HepG2 (cell line): Measurements from ENCODE around the gene ARL3. TPM values are rescaled to one million over a fixed set of nuclear protein-coding genes. Genes with fewer than 3 reads are reported as not detected.

Source experiments
- ATAD3A ChIP-seq: sonication (generic); formaldehyde crosslinking; IDR thresholded peaks from 2 replicates; pipeline ENCODE4 v1.4.0; 2020; ENCODE audit warnings: missing genetic modification reagents
- BCL6 ChIP-seq: IDR thresholded peaks from 2 replicates; pipeline ENCODE4 v1.6.1; 2016; ENCODE audit warnings: missing genetic modification reagents, missing compliant biosample characterization
- DDIT3 ChIP-seq: sonication (generic); formaldehyde crosslinking; IDR thresholded peaks from 2 replicates; pipeline ENCODE4 v1.4.0; 2020; ENCODE audit warnings: mild to moderate bottlenecking, missing genetic modification reagents
- DPF2 ChIP-seq: sonication (generic); formaldehyde crosslinking; IDR thresholded peaks from 2 replicates; pipeline ENCODE4 v1.4.0; 2020; ENCODE audit warnings: mild to moderate bottlenecking, low read depth, missing genetic modification reagents, borderline replicate concordance
- FOSL2 ChIP-seq: sonication (generic); formaldehyde crosslinking; IDR thresholded peaks from 2 replicates; pipeline ENCODE4 v1.4.0; 2020; ENCODE audit warnings: missing genetic modification reagents
- FOXA1 ChIP-seq, 2 experiments: fragments of 450-650 bp in 1 of 2; sonication (generic) in 1 of 2; formaldehyde crosslinking in 1 of 2; IDR thresholded peaks; 2 replicates each; pipeline versions ENCODE4 v1.4.0 to v1.6.1; 2016 to 2020; ENCODE audit warnings: missing genetic modification reagents in 1 of 2
- HMG20A ChIP-seq: IDR thresholded peaks from 2 replicates; pipeline ENCODE4 v1.6.1; 2016; ENCODE audit warnings: borderline replicate concordance
- PHF20 ChIP-seq: sonication (generic); formaldehyde crosslinking; IDR thresholded peaks from 2 replicates; pipeline ENCODE4 v1.5.0; 2020; ENCODE audit warnings: mild to moderate bottlenecking, missing genetic modification reagents
- POGZ ChIP-seq: sonication (generic); formaldehyde crosslinking; IDR thresholded peaks from 2 replicates; pipeline ENCODE4 v1.4.0; 2020; ENCODE audit warnings: mild to moderate bottlenecking, missing genetic modification reagents
- RXRA ChIP-seq: sonication (generic); formaldehyde crosslinking; IDR thresholded peaks from 2 replicates; pipeline ENCODE4 v1.5.1; 2020; ENCODE audit warnings: missing genetic modification reagents
- SP2 ChIP-seq: sonication (generic); formaldehyde crosslinking; IDR thresholded peaks from 2 replicates; pipeline ENCODE4 v1.5.1; 2020; ENCODE audit warnings: mild to moderate bottlenecking, missing genetic modification reagents
- SP4 ChIP-seq: sonication (generic); formaldehyde crosslinking; IDR thresholded peaks from 2 replicates; pipeline ENCODE4 v1.8.1; 2023; ENCODE audit warnings: mild to moderate bottlenecking, missing genetic modification reagents
- TARDBP ChIP-seq: sonication (generic); formaldehyde crosslinking; IDR thresholded peaks from 2 replicates; pipeline ENCODE4 v1.8.0; 2022; ENCODE audit warnings: mild to moderate bottlenecking, missing genetic modification reagents
- ZBTB2 ChIP-seq: sonication (generic); formaldehyde crosslinking; IDR thresholded peaks from 2 replicates; pipeline ENCODE4 v1.8.0; 2022; ENCODE audit warnings: low read depth, missing genetic modification reagents
- ZBTB26 ChIP-seq: IDR thresholded peaks from 2 replicates; pipeline ENCODE4 v1.6.1; 2016; ENCODE audit warnings: missing compliant biosample characterization, missing genetic modification reagents, borderline replicate concordance
- ZFP1 ChIP-seq: IDR thresholded peaks from 2 replicates; pipeline ENCODE4 v1.6.1; 2016
- ZMAT5 ChIP-seq: sonication (generic); formaldehyde crosslinking; IDR thresholded peaks from 2 replicates; pipeline ENCODE4 v1.5.0; 2020; ENCODE audit warnings: mild to moderate bottlenecking, low read depth, missing genetic modification reagents, borderline replicate concordance
- ZNF383 ChIP-seq: sonication (generic); formaldehyde crosslinking; IDR thresholded peaks from 2 replicates; pipeline ENCODE4 v1.4.0; 2020; ENCODE audit warnings: missing genetic modification reagents, mild to moderate bottlenecking, borderline replicate concordance
- ZNF460 ChIP-seq: sonication (generic); formaldehyde crosslinking; IDR thresholded peaks from 2 replicates; pipeline ENCODE4 v1.5.1; 2020; ENCODE audit warnings: missing genetic modification reagents, mild to moderate bottlenecking, borderline replicate concordance
- ZNF577 ChIP-seq: sonication (generic); formaldehyde crosslinking; IDR thresholded peaks from 2 replicates; pipeline ENCODE4 v1.4.0; 2020; ENCODE audit warnings: mild to moderate bottlenecking, low read depth, missing genetic modification reagents, borderline replicate concordance
- ZNF589 ChIP-seq: sonication (generic); formaldehyde crosslinking; conservative IDR thresholded peaks from 2 replicates; pipeline ENCODE4 v1.8.0; 2022; ENCODE audit warnings: mild to moderate bottlenecking, moderate library complexity, missing genetic modification reagents
- ZNF704 ChIP-seq: sonication (generic); formaldehyde crosslinking; IDR thresholded peaks from 2 replicates; pipeline ENCODE4 v1.8.1; 2023; ENCODE audit warnings: mild to moderate bottlenecking, inconsistent platforms, moderate library complexity, missing genetic modification reagents, borderline replicate concordance
- ZNF781 ChIP-seq: sonication (generic); formaldehyde crosslinking; IDR thresholded peaks from 2 replicates; pipeline ENCODE4 v1.5.1; 2020; ENCODE audit warnings: borderline replicate concordance, mild to moderate bottlenecking, missing genetic modification reagents; ENCODE audit errors: not compliant biosample characterization
- ZNF790 ChIP-seq: sonication (generic); formaldehyde crosslinking; IDR thresholded peaks from 2 replicates; pipeline ENCODE4 v1.8.0; 2022; ENCODE audit warnings: missing genetic modification reagents, mild to moderate bottlenecking, borderline replicate concordance
- ZNF800 ChIP-seq: sonication (generic); formaldehyde crosslinking; IDR thresholded peaks from 2 replicates; pipeline ENCODE4 v1.4.0; 2020; ENCODE audit warnings: missing genetic modification reagents
- polyA plus RNA-seq, 8 experiments: library from polyadenylated mRNA; depleted of rRNA in 3 of 8; stranded (reverse) in 7 of 8; unstranded in 1 of 8; fragments of >200 nt; fragmentation: Illumina TruSeq in 4 of 8; extraction: Trizol in 4 of 8; gene quantifications; 2 replicates each; pipeline versions ENCODE4 v1.2.1 to v1.2.3, GENCODE V29; 2011 to 2016; ENCODE audit warnings: low read depth in 4 of 8, missing spikeins in 1 of 8, mixed read lengths in 1 of 8; ENCODE audit not compliant: insufficient read depth in 1 of 8
- total RNA-seq, 5 experiments: library from RNA; depleted of rRNA; stranded (reverse); fragments of >200 nt; fragmentation: Illumina TruSeq; extraction: Trizol; gene quantifications; 2 replicates each; pipeline ENCODE4 v1.2.3, GENCODE V29; 2016; ENCODE audit warnings: low read depth in 1 of 5

Gene ARL3
- total and polyA plus RNA-seq, 2 of the 13 experiments (the other 11 are each of a cell fraction or from before 2014, with no cell fraction given), result 5.2 to 6.6 TPM

GRCh38 chr10:102627736-102628293 is 86.4 kb downstream of the ARL3 start (continued):
- TF ChIP-seq ZNF589 (no peak), SP2 (no peak), ZNF383 (CRISPR knock-in tag) (no peak), HMG20A (no peak; the same call in 1 of the 2 replicates), RXRA (CRISPR knock-in tag) (peak; percentile 84), SP4 (CRISPR knock-in tag) (no peak), ZNF781 (no peak), TARDBP (CRISPR knock-in tag) (no peak), DDIT3 (CRISPR knock-in tag) (no peak), ZNF577 (CRISPR knock-in tag) (no peak), FOSL2 (peak; percentile 31; the same call in 1 of the 2 replicates), ZNF790 (CRISPR knock-in tag) (no peak), POGZ (CRISPR knock-in tag) (no peak), ATAD3A (CRISPR knock-in tag) (no peak), ZBTB2 (CRISPR knock-in tag) (no peak), DPF2 (CRISPR knock-in tag) (no peak), FOXA1 (IDR thresholded peaks at IDR 0.05) (no peak), FOXA1 (CRISPR knock-in tag; IDR thresholded peaks at IDR 0.05) (no peak), ZMAT5 (CRISPR knock-in tag) (no peak), ZNF460 (CRISPR knock-in tag) (no peak), ZNF704 (CRISPR knock-in tag) (no peak), BCL6 (peak; percentile 13; the same call in 1 of the 2 replicates), ZBTB26 (no peak), ZFP1 (CRISPR knock-in tag) (no peak), ZNF800 (CRISPR knock-in tag) (no peak), PHF20 (CRISPR knock-in tag) (no peak)
